ENCODE measurements around the gene ETFA.

The ETFA gene

GRCh38 chr15:76208786-76209424, 102.4 kb downstream of the ETFA start:
- no peak overlapping the region for H3K27ac ChIP-seq (ENCODE audit: insufficient read depth in 1 of 2, low read depth in 1 of 2, low read length in 2 of 2, poor library complexity in 1 of 2, severe bottlenecking in 2 of 2)
- peaks cover 3 to 75% (median 31%) of the 10 kb centered on the region in 4 experiments for H3K36me3 ChIP-seq (ENCODE audit: control insufficient read depth in 4 of 4, insufficient read depth in 4 of 4, low read length in 3 of 4)
- H3K4me3 ChIP-seq (ENCODE audit: control insufficient read depth in 1 of 7, extremely low read depth in 1 of 7, insufficient read depth in 4 of 7, low read depth in 2 of 7, low read length in 6 of 7) = no peak overlapping the region
- CTCF ChIA-PET = interaction anchor here (0.6 to 0.8 kb wide), 2 partner anchors 9 to 10 kb away, joined by 3 to 4 read pairs; no protein-coding TSS in a partner anchor
- WGBS (ENCODE audit: insufficient coverage) = 100% methylated on average over 2 of the region's 2 CpGs
- H3K9me3 ChIP-seq (ENCODE audit: control extremely low read depth in 1 of 5, control insufficient read depth in 4 of 5, insufficient read depth in 2 of 5, low read depth in 1 of 5, low read length in 4 of 5) = no peaks in the 10 kb centered on the region
- no peaks in the 10 kb centered on the region for H3K27me3 ChIP-seq (replicated peaks in 2 of 5; ENCODE audit: control insufficient read depth in 4 of 5, insufficient read depth in 5 of 5, low read length in 4 of 5)
- POLR2A ChIA-PET = no interaction called here
- no peaks in the 10 kb centered on the region for H3K4me1 ChIP-seq (ENCODE audit: control extremely low read depth in 1 of 4, control insufficient read depth in 4 of 4, insufficient read depth in 4 of 4, low read length in 3 of 4)
- no peak for DNase-seq

- Histone ChIP-seq H3K4me1 (ENCODE audit: control extremely low read depth in 1 of 4, control insufficient read depth in 4 of 4, insufficient read depth in 4 of 4, low read length in 3 of 4) (no peaks in the 10 kb centered on the region), H3K27ac (ENCODE audit: insufficient read depth in 1 of 2, low read depth in 1 of 2, low read length in 2 of 2, poor library complexity in 1 of 2, severe bottlenecking in 2 of 2) (no peak overlapping the region), H3K36me3 (ENCODE audit: control insufficient read depth in 4 of 4, insufficient read depth in 4 of 4, low read length in 3 of 4) (peaks cover 2 to 68% (median 29%) of the 10 kb centered on the region in 4 experiments), H3K9me3 (ENCODE audit: control extremely low read depth in 1 of 5, control insufficient read depth in 4 of 5, insufficient read depth in 2 of 5, low read depth in 1 of 5, low read length in 4 of 5) (no peaks in the 10 kb centered on the region), H3K27me3 (replicated peaks in 2 of 5; ENCODE audit: control insufficient read depth in 4 of 5, insufficient read depth in 5 of 5, low read length in 4 of 5) (no peaks in the 10 kb centered on the region), H3K4me3 (ENCODE audit: control insufficient read depth in 1 of 7, extremely low read depth in 1 of 7, insufficient read depth in 4 of 7, low read depth in 2 of 7, low read length in 6 of 7) (no peak overlapping the region)
- ChIA-PET POLR2A (no interaction called here), CTCF (no interaction called here)
- WGBS (ENCODE audit: insufficient coverage) = 100% methylated on average over 5 of the region's 8 CpGs
- DNase-seq = no peak
Measured at GRCh38 chr15:76208084-76208785, 103.0 kb downstream of the ETFA start.

DNA sequence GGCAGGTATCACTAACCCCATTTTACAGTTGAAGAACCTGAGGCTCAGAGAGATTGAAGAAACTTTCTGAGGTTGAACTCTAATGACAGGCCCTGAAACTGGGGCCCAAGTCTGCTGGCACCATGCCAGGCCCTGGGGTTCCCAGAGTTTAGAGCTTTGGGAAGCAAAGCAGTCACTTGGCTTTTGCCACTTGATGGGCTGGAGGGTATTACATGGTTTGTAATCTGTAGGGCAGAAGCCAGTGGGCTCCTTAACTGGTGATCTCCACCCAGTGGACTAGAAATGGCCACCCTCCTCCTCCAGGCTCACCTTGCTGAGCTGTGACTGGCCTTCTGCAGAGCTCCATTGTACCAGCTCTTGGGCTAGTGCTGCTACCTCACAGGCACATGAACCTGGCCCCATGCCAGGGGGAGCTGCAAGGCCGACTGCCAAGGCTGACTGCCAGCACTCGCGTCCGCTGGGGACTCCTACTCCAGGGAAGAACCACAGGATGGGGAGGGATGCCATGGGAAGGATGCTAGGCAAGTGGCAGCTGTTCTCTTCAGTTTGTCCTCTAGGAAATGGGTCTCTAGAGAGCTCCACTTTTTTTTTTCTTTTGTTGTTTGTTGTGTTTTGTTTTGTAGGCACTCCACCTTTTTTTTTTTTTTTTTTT, 104.8 kb downstream of the ETFA start:
- POLR2A ChIA-PET = interaction anchor here (0.6 kb wide), 1 partner anchor 100 kb away, joined by 3 read pairs; no protein-coding TSS in a partner anchor
- DNase-seq = peak in 2 of 3 donors; percentile 14 to 26
- H3K4me3 ChIP-seq (ENCODE audit: control insufficient read depth in 1 of 7, extremely low read depth in 1 of 7, insufficient read depth in 4 of 7, low read depth in 2 of 7, low read length in 6 of 7) = no peak overlapping the region
- H3K9me3 ChIP-seq (ENCODE audit: control extremely low read depth in 1 of 5, control insufficient read depth in 4 of 5, insufficient read depth in 2 of 5, low read depth in 1 of 5, low read length in 4 of 5) = no peaks in the 10 kb centered on the region
- WGBS (ENCODE audit: insufficient coverage) = 67% methylated on average over 3 of the region's 4 CpGs
- no peaks in the 10 kb centered on the region for H3K27me3 ChIP-seq (replicated peaks in 2 of 5; ENCODE audit: control insufficient read depth in 4 of 5, insufficient read depth in 5 of 5, low read length in 4 of 5)
- H3K27ac ChIP-seq (ENCODE audit: insufficient read depth in 1 of 2, low read depth in 1 of 2, low read length in 2 of 2, poor library complexity in 1 of 2, severe bottlenecking in 2 of 2) = no peak overlapping the region
- no peaks in the 10 kb centered on the region for H3K4me1 ChIP-seq (ENCODE audit: control extremely low read depth in 1 of 4, control insufficient read depth in 4 of 4, insufficient read depth in 4 of 4, low read length in 3 of 4)
- peaks cover 2 to 52% (median 22%) of the 10 kb centered on the region in 4 experiments for H3K36me3 ChIP-seq (ENCODE audit: control insufficient read depth in 4 of 4, insufficient read depth in 4 of 4, low read length in 3 of 4)
- CTCF ChIA-PET = interaction anchor here (1.0 kb wide), 1 partner anchor 660 kb away, joined by 3 read pairs; no protein-coding TSS in a partner anchor

GRCh38 chr15:76204916-76205460, 106.3 kb downstream of the ETFA start:
- POLR2A ChIA-PET = no interaction called here
- DNase-seq = no peak
- H3K27me3 ChIP-seq (replicated peaks in 2 of 5; ENCODE audit: control insufficient read depth in 4 of 5, insufficient read depth in 5 of 5, low read length in 4 of 5) = no peaks in the 10 kb centered on the region
- CTCF ChIA-PET = no interaction called here
- 100% methylated on average over 8 of the region's 11 CpGs for WGBS (ENCODE audit: insufficient coverage)
- H3K4me3 ChIP-seq (ENCODE audit: control insufficient read depth in 1 of 7, extremely low read depth in 1 of 7, insufficient read depth in 4 of 7, low read depth in 2 of 7, low read length in 6 of 7) = no peak overlapping the region
- H3K36me3 ChIP-seq (ENCODE audit: control insufficient read depth in 4 of 4, insufficient read depth in 4 of 4, low read length in 3 of 4) = peaks cover 0 to 37% (median 16%) of the 10 kb centered on the region in 4 experiments
- H3K4me1 ChIP-seq (ENCODE audit: control extremely low read depth in 1 of 4, control insufficient read depth in 4 of 4, insufficient read depth in 4 of 4, low read length in 3 of 4) = no peaks in the 10 kb centered on the region
- H3K9me3 ChIP-seq (ENCODE audit: control extremely low read depth in 1 of 5, control insufficient read depth in 4 of 5, insufficient read depth in 2 of 5, low read depth in 1 of 5, low read length in 4 of 5) = no peaks in the 10 kb centered on the region
- no peak overlapping the region for H3K27ac ChIP-seq (ENCODE audit: insufficient read depth in 1 of 2, low read depth in 1 of 2, low read length in 2 of 2, poor library complexity in 1 of 2, severe bottlenecking in 2 of 2)

DNA sequence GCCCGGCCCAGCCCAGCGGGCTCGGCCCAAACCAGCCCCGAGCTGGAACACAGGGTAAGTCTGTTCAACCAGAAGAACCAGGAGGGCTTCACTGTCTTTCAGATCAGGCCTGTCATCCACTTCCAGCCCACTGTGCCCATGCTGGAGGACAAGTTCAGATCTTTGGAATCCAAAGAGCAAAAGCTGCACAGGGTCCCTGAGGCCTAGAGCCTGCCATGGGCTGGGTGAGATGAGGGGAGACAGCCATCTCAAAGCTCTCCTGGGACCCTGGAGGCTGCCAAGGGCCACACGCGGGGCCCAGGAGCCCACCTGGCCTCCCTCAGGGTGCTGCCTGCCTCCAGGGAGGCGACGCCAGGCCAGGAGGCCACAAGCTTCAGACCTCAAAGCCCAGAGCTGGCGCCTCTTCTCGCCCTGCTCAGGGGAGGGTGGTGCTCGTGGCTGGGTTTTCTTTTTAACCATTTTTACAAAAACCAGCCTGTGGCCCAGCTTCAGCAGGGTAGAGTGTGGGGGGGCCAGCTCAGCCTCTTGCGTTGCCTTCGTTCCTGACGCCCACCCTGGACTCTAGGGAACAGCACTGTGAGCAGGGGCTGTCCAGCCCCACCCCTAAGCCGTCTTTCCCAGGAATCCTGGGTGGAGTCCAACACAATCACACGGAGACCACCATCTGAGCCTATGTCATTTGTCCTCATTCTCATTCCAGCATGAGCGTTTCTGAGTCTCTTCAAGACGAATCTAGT, 107.0 kb downstream of the ETFA start:
- WGBS (ENCODE audit: insufficient coverage) = 98% methylated on average over 12 of the region's 18 CpGs
- H3K36me3 ChIP-seq (ENCODE audit: control insufficient read depth in 4 of 4, insufficient read depth in 4 of 4, low read length in 3 of 4) = peaks cover 0 to 31% (median 12%) of the 10 kb centered on the region in 4 experiments
- H3K9me3 ChIP-seq (ENCODE audit: control extremely low read depth in 1 of 5, control insufficient read depth in 4 of 5, insufficient read depth in 2 of 5, low read depth in 1 of 5, low read length in 4 of 5) = no peaks in the 10 kb centered on the region
- no peak overlapping the region for H3K27ac ChIP-seq (ENCODE audit: insufficient read depth in 1 of 2, low read depth in 1 of 2, low read length in 2 of 2, poor library complexity in 1 of 2, severe bottlenecking in 2 of 2)
- ChIA-PET CTCF (no interaction called here), POLR2A (no interaction called here)
- no peaks in the 10 kb centered on the region for H3K27me3 ChIP-seq (replicated peaks in 2 of 5; ENCODE audit: control insufficient read depth in 4 of 5, insufficient read depth in 5 of 5, low read length in 4 of 5)
- H3K4me1 ChIP-seq (ENCODE audit: control extremely low read depth in 1 of 4, control insufficient read depth in 4 of 4, insufficient read depth in 4 of 4, low read length in 3 of 4) = no peaks in the 10 kb centered on the region
- H3K4me3 ChIP-seq (ENCODE audit: control insufficient read depth in 1 of 7, extremely low read depth in 1 of 7, insufficient read depth in 4 of 7, low read depth in 2 of 7, low read length in 6 of 7) = no peak overlapping the region
- DNase-seq = no peak

GRCh38 chr15:76203346-76204108, 107.7 kb downstream of the ETFA start:
- 97% methylated on average over 23 of the region's 23 CpGs for WGBS (ENCODE audit: insufficient coverage)
- no peak for DNase-seq
- no peak overlapping the region for H3K27ac ChIP-seq (ENCODE audit: insufficient read depth in 1 of 2, low read depth in 1 of 2, low read length in 2 of 2, poor library complexity in 1 of 2, severe bottlenecking in 2 of 2)
- H3K36me3 ChIP-seq (ENCODE audit: control insufficient read depth in 4 of 4, insufficient read depth in 4 of 4, low read length in 3 of 4) = peaks cover 0 to 23% (median 8%) of the 10 kb centered on the region in 4 experiments
- ChIA-PET POLR2A (no interaction called here), CTCF (no interaction called here)
- no peaks in the 10 kb centered on the region for H3K27me3 ChIP-seq (replicated peaks in 2 of 5; ENCODE audit: control insufficient read depth in 4 of 5, insufficient read depth in 5 of 5, low read length in 4 of 5)
- H3K4me1 ChIP-seq (ENCODE audit: control extremely low read depth in 1 of 4, control insufficient read depth in 4 of 4, insufficient read depth in 4 of 4, low read length in 3 of 4) = no peaks in the 10 kb centered on the region
- no peak overlapping the region for H3K4me3 ChIP-seq (ENCODE audit: control insufficient read depth in 1 of 7, extremely low read depth in 1 of 7, insufficient read depth in 4 of 7, low read depth in 2 of 7, low read length in 6 of 7)
- H3K9me3 ChIP-seq (ENCODE audit: control extremely low read depth in 1 of 5, control insufficient read depth in 4 of 5, insufficient read depth in 2 of 5, low read depth in 1 of 5, low read length in 4 of 5) = no peaks in the 10 kb centered on the region

Measured in common myeloid progenitor, CD34-positive (primary cell).